ENCODE results near the gene UBE2G1. TPM values are rescaled to one million over a fixed set of nuclear protein-coding genes. Genes with fewer than 3 reads are reported as not detected.

Gene UBE2G1
- polyA plus RNA-seq, 1 donor from 2014 or later, result 65.8 TPM

- Histone ChIP-seq H2AFZ (ENCODE audit: low read depth, low read length) (no peak overlapping the region), H3K9me2 (ENCODE audit: insufficient read depth, low read length) (no peaks in the 10 kb centered on the region), H3K4me3 (ENCODE audit: low read length) (no peak overlapping the region), H3K27ac (ENCODE audit: low read length) (no peak overlapping the region), H3K79me2 (replicated peaks; ENCODE audit: insufficient read depth, low read length) (no peaks in the 10 kb centered on the region), H3K27me3 (ENCODE audit: insufficient read depth, low read depth, low read length) (no peaks in the 10 kb centered on the region), H3K36me3 (ENCODE audit: insufficient read depth, low read length) (peaks cover 6% of the 10 kb centered on the region), H3K9ac (ENCODE audit: low read length) (no peak overlapping the region), H3K4me2 (ENCODE audit: low read length) (no peak overlapping the region), H4K20me1 (ENCODE audit: insufficient read depth) (no peaks in the 10 kb centered on the region), H3K9me3 (ENCODE audit: low read length) (no peaks in the 10 kb centered on the region), H3F3A (ENCODE audit: insufficient read depth, low read length, poor library complexity, severe bottlenecking) (no peaks in the 10 kb centered on the region)
- no peak for TF ChIP-seq CTCF (IDR thresholded peaks at IDR 0.05; ENCODE audit: poor library complexity, severe bottlenecking)
- TF ChIP-seq EZH2 (IDR thresholded peaks at IDR 0.05; ENCODE audit: borderline replicate concordance, insufficient read depth, low read length, poor library complexity, severe bottlenecking), result no peak
- TF ChIP-seq SMC3 (conservative IDR thresholded peaks at IDR 0.05; ENCODE audit: poor library complexity), result no peak
- TF ChIP-seq RAD21 (conservative IDR thresholded peaks at IDR 0.05), result no peak
- TF ChIP-seq EP300 (conservative IDR thresholded peaks at IDR 0.05; ENCODE audit: poor library complexity, severe bottlenecking), result no peak
- TF ChIP-seq, protein P1, sequence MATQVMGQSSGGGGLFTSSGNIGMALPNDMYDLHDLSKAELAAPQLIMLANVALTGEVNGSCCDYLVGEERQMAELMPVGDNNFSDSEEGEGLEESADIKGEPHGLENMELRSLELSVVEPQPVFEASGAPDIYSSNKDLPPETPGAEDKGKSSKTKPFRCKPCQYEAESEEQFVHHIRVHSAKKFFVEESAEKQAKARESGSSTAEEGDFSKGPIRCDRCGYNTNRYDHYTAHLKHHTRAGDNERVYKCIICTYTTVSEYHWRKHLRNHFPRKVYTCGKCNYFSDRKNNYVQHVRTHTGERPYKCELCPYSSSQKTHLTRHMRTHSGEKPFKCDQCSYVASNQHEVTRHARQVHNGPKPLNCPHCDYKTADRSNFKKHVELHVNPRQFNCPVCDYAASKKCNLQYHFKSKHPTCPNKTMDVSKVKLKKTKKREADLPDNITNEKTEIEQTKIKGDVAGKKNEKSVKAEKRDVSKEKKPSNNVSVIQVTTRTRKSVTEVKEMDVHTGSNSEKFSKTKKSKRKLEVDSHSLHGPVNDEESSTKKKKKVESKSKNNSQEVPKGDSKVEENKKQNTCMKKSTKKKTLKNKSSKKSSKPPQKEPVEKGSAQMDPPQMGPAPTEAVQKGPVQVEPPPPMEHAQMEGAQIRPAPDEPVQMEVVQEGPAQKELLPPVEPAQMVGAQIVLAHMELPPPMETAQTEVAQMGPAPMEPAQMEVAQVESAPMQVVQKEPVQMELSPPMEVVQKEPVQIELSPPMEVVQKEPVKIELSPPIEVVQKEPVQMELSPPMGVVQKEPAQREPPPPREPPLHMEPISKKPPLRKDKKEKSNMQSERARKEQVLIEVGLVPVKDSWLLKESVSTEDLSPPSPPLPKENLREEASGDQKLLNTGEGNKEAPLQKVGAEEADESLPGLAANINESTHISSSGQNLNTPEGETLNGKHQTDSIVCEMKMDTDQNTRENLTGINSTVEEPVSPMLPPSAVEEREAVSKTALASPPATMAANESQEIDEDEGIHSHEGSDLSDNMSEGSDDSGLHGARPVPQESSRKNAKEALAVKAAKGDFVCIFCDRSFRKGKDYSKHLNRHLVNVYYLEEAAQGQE (IDR thresholded peaks at IDR 0.05; ENCODE audit: borderline replicate concordance), result no peak
- TF ChIP-seq POLR2AphosphoS5 (IDR thresholded peaks at IDR 0.05), result no peak
- TF ChIP-seq MXI1 (conservative IDR thresholded peaks at IDR 0.05; ENCODE audit: poor library complexity, severe bottlenecking), result no peak
- no peak for TF ChIP-seq TAF1 (IDR thresholded peaks at IDR 0.05; ENCODE audit: low read depth)
Observed at GRCh38 chr17:4221163-4221562, 145.3 kb downstream of the UBE2G1 start.

DNA sequence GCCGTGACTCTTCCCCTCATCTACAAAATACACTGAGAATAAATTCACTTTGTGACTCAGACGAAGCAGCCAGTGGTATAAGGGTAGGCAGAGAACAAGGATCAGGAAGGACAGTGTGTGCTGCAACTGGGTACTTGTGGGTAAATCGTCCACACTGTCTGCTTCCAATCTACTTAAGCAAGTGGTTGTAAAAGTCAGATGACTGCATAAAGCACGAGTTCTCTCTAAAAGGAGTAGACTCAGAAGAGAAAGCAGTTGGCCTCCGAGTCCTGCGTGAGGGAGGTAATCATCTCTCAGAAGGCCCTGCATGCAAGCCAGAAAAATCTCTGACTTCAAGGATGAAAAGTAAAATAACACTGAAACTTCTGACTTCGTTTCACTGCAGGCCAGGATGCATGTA lies 145.8 kb downstream of the UBE2G1 start:
- no peak overlapping the region for H3K4me2 ChIP-seq (ENCODE audit: low read length)
- H3K27me3 ChIP-seq (ENCODE audit: insufficient read depth, low read depth, low read length), result no peaks in the 10 kb centered on the region
- peaks cover 6% of the 10 kb centered on the region for H3K36me3 ChIP-seq (ENCODE audit: insufficient read depth, low read length)
- no peak overlapping the region for H3K4me3 ChIP-seq (ENCODE audit: low read length)
- H3K27ac ChIP-seq (ENCODE audit: low read length), result no peak overlapping the region
- H2AFZ ChIP-seq (ENCODE audit: low read depth, low read length), result no peak overlapping the region
- no peaks in the 10 kb centered on the region for H3K9me3 ChIP-seq (ENCODE audit: low read length)
- H3F3A ChIP-seq (ENCODE audit: insufficient read depth, low read length, poor library complexity, severe bottlenecking), result peaks cover 1% of the 10 kb centered on the region
- no peak for TF ChIP-seq EP300 (conservative IDR thresholded peaks at IDR 0.05; ENCODE audit: poor library complexity, severe bottlenecking)
- no peak for TF ChIP-seq CTCF (IDR thresholded peaks at IDR 0.05; ENCODE audit: poor library complexity, severe bottlenecking)
- no peak for TF ChIP-seq MXI1 (conservative IDR thresholded peaks at IDR 0.05; ENCODE audit: poor library complexity, severe bottlenecking)
- no peak for TF ChIP-seq POLR2AphosphoS5 (IDR thresholded peaks at IDR 0.05)
- no peak for TF ChIP-seq SMC3 (conservative IDR thresholded peaks at IDR 0.05; ENCODE audit: poor library complexity)
- no peak for TF ChIP-seq TAF1 (IDR thresholded peaks at IDR 0.05; ENCODE audit: low read depth)
- TF ChIP-seq EZH2 (IDR thresholded peaks at IDR 0.05; ENCODE audit: borderline replicate concordance, insufficient read depth, low read length, poor library complexity, severe bottlenecking), result no peak
- H3K9me2 ChIP-seq (ENCODE audit: insufficient read depth, low read length), result no peaks in the 10 kb centered on the region
- H3K9ac ChIP-seq (ENCODE audit: low read length), result no peak overlapping the region
- H3K79me2 ChIP-seq (replicated peaks; ENCODE audit: insufficient read depth, low read length), result no peaks in the 10 kb centered on the region
- no peaks in the 10 kb centered on the region for H4K20me1 ChIP-seq (ENCODE audit: insufficient read depth)

Small RNA genes lying within 50 kb of the gene (small RNA-seq; reads per million reads assigned to genes)
- 0 reads per million in 3 experiments for gene RN7SL774P

Other genes with a start within 250 kb of the UBE2G1 start
- gene ZZEF1, start 223.6 kb downstream of the UBE2G1 start, polyA plus RNA-seq, result 9.6 and 15.3 TPM in 2 replicates
- 65.8 and 71.3 TPM in 2 replicates for gene CYB5D2, start 223.5 kb downstream of the UBE2G1 start, polyA plus RNA-seq
- gene ANKFY1, start 102.7 kb downstream of the UBE2G1 start, polyA plus RNA-seq, result 25.6 and 29.5 TPM in 2 replicates
- not detected in 2 replicates for gene SPNS3, start 67.3 kb upstream of the UBE2G1 start, polyA plus RNA-seq
- gene SPNS2, start 132.2 kb upstream of the UBE2G1 start, polyA plus RNA-seq, result 39.7 and 57.5 TPM in 2 replicates
- gene MYBBP1A, start 188.7 kb upstream of the UBE2G1 start, polyA plus RNA-seq, result 15.6 and 21.0 TPM in 2 replicates
- gene GGT6, start 193.9 kb upstream of the UBE2G1 start, polyA plus RNA-seq, result not detected in 2 replicates
- gene SMTNL2, start 217.9 kb upstream of the UBE2G1 start, polyA plus RNA-seq, result 0.54 and 0.81 TPM in 2 replicates

Data from neural cell (in vitro differentiated cells).